SK-N-SH (cell line): ENCODE data around the gene BTG1. TPM values are rescaled to one million over a fixed set of nuclear protein-coding genes. Genes with fewer than 3 reads are reported as not detected.

Experiments
- CHD2 ChIP-seq: fragments of 150-350 bp; IDR thresholded peaks from 2 replicates; pipeline ENCODE4 v1.6.1; 2018; ENCODE audit warnings: low read length; ENCODE audit not compliant: partially characterized antibody
- EZH2phosphoT487 ChIP-seq: fragments of 200-600 bp; sonication (generic); IDR thresholded peaks from 2 replicates; pipeline ENCODE4 v1.6.1; 2017; ENCODE audit warnings: low read depth, mixed run types, mild to moderate bottlenecking, antibody characterized with exemption, moderate library complexity, borderline replicate concordance
- GABPA ChIP-seq: IDR thresholded peaks from 2 replicates; pipeline ENCODE4 v1.4.0; 2012; ENCODE audit warnings: low read depth, mild to moderate bottlenecking
- JUND ChIP-seq: IDR thresholded peaks from 2 replicates; pipeline ENCODE4 v1.4.0; 2012
- RAD21 ChIP-seq: IDR thresholded peaks from 2 replicates; pipeline ENCODE4 v1.6.1; 2012; ENCODE audit warnings: mild to moderate bottlenecking, low read length
- RFX5 ChIP-seq: IDR thresholded peaks from 2 replicates; pipeline ENCODE4 v1.6.1; 2012; ENCODE audit warnings: mild to moderate bottlenecking, improper control_type of control experiment, low read length
- TEAD4 ChIP-seq: IDR thresholded peaks from 2 replicates; pipeline ENCODE4 v1.4.0; 2012; ENCODE audit warnings: mild to moderate bottlenecking, borderline replicate concordance; ENCODE audit not compliant: insufficient read depth
- polyA plus RNA-seq, 3 experiments: library from polyadenylated mRNA; depleted of rRNA; stranded (reverse); fragments of >200 nt; gene quantifications; 2 replicates each; pipeline ENCODE4 v1.2.3, GENCODE V29; 2012
- TF ChIP-seq, protein P1 (sequence below): IDR thresholded peaks from 2 replicates; pipeline ENCODE4 v1.4.0; 2012; ENCODE audit warnings: low read depth, borderline replicate concordance
- TF ChIP-seq, protein P2 (sequence below): IDR thresholded peaks from 2 replicates; pipeline ENCODE4 v1.6.1; 2012; ENCODE audit warnings: mild to moderate bottlenecking, low read depth, low read length, moderate library complexity
- TF ChIP-seq, protein P3 (sequence below): fragments of 150-350 bp; IDR thresholded peaks from 2 replicates; pipeline ENCODE4 v1.6.1; 2017; ENCODE audit warnings: antibody characterized with exemption, low read length, low read depth, borderline replicate concordance
- TF ChIP-seq, protein P4 (sequence below): IDR thresholded peaks from 2 replicates; pipeline ENCODE4 v1.4.0; 2012; ENCODE audit warnings: low read depth, borderline replicate concordance
- TF ChIP-seq, protein P5 (sequence below): fragments of 200-600 bp; sonication (generic); IDR thresholded peaks from 2 replicates; pipeline ENCODE4 v1.6.1; 2017; ENCODE audit warnings: antibody characterized with exemption, mild to moderate bottlenecking, moderate library complexity
- TF ChIP-seq, protein P6 (sequence below): fragments of 150-350 bp; IDR thresholded peaks from 2 replicates; pipeline ENCODE4 v1.6.1; 2016; ENCODE audit warnings: mild to moderate bottlenecking, low read depth, low read length
- TF ChIP-seq, protein P7 (sequence below): IDR thresholded peaks from 2 replicates; pipeline ENCODE4 v1.4.0; 2012; ENCODE audit warnings: low read depth

BTG1 gene
- polyA plus RNA-seq, 1 of the 3 experiments (the other 2 are of a cell fraction): 28.3 TPM

DNA sequence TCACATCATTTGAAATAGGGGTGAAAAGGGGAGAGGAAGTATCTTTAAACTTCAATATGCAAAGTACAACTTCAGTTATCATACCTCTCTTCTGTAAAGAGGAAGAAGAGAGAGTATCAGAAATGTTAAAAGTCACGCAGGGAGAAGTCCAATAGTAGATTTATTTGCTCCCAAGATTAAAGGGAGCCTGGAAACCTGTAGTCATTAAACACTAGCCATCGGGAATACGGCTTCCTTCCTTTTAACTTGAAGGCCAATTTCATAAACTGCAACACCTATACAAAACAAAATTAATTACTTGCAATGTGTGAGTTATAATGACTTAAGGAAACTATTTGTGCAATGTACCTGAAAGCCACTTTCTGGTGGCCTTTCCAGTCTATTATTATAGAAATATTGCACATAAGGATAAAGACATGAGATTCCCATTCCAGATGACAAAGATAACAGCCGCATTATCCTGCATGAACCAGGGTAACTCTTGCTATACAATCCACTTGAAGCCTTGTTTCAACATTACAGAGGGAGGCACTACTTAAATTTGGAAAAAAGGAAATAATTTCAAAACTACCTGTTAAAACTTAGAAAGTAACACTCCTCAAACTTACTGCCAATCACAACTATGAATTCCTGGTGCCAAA is 4.6 kb downstream of the BTG1 start (continued):
- TF ChIP-seq, protein P1, sequence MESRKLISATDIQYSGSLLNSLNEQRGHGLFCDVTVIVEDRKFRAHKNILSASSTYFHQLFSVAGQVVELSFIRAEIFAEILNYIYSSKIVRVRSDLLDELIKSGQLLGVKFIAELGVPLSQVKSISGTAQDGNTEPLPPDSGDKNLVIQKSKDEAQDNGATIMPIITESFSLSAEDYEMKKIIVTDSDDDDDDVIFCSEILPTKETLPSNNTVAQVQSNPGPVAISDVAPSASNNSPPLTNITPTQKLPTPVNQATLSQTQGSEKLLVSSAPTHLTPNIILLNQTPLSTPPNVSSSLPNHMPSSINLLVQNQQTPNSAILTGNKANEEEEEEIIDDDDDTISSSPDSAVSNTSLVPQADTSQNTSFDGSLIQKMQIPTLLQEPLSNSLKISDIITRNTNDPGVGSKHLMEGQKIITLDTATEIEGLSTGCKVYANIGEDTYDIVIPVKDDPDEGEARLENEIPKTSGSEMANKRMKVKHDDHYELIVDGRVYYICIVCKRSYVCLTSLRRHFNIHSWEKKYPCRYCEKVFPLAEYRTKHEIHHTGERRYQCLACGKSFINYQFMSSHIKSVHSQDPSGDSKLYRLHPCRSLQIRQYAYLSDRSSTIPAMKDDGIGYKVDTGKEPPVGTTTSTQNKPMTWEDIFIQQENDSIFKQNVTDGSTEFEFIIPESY: no peak
- TF ChIP-seq RFX5: no peak
- no peak for TF ChIP-seq TEAD4
- TF ChIP-seq, protein P2, sequence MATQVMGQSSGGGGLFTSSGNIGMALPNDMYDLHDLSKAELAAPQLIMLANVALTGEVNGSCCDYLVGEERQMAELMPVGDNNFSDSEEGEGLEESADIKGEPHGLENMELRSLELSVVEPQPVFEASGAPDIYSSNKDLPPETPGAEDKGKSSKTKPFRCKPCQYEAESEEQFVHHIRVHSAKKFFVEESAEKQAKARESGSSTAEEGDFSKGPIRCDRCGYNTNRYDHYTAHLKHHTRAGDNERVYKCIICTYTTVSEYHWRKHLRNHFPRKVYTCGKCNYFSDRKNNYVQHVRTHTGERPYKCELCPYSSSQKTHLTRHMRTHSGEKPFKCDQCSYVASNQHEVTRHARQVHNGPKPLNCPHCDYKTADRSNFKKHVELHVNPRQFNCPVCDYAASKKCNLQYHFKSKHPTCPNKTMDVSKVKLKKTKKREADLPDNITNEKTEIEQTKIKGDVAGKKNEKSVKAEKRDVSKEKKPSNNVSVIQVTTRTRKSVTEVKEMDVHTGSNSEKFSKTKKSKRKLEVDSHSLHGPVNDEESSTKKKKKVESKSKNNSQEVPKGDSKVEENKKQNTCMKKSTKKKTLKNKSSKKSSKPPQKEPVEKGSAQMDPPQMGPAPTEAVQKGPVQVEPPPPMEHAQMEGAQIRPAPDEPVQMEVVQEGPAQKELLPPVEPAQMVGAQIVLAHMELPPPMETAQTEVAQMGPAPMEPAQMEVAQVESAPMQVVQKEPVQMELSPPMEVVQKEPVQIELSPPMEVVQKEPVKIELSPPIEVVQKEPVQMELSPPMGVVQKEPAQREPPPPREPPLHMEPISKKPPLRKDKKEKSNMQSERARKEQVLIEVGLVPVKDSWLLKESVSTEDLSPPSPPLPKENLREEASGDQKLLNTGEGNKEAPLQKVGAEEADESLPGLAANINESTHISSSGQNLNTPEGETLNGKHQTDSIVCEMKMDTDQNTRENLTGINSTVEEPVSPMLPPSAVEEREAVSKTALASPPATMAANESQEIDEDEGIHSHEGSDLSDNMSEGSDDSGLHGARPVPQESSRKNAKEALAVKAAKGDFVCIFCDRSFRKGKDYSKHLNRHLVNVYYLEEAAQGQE: no peak
- TF ChIP-seq, protein P3, sequence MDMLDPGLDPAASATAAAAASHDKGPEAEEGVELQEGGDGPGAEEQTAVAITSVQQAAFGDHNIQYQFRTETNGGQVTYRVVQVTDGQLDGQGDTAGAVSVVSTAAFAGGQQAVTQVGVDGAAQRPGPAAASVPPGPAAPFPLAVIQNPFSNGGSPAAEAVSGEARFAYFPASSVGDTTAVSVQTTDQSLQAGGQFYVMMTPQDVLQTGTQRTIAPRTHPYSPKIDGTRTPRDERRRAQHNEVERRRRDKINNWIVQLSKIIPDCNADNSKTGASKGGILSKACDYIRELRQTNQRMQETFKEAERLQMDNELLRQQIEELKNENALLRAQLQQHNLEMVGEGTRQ: no peak
- TF ChIP-seq CHD2: no peak
- TF ChIP-seq GABPA: no peak
- TF ChIP-seq, protein P4, sequence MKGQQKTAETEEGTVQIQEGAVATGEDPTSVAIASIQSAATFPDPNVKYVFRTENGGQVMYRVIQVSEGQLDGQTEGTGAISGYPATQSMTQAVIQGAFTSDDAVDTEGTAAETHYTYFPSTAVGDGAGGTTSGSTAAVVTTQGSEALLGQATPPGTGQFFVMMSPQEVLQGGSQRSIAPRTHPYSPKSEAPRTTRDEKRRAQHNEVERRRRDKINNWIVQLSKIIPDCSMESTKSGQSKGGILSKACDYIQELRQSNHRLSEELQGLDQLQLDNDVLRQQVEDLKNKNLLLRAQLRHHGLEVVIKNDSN: no peak
- TF ChIP-seq, protein P5, sequence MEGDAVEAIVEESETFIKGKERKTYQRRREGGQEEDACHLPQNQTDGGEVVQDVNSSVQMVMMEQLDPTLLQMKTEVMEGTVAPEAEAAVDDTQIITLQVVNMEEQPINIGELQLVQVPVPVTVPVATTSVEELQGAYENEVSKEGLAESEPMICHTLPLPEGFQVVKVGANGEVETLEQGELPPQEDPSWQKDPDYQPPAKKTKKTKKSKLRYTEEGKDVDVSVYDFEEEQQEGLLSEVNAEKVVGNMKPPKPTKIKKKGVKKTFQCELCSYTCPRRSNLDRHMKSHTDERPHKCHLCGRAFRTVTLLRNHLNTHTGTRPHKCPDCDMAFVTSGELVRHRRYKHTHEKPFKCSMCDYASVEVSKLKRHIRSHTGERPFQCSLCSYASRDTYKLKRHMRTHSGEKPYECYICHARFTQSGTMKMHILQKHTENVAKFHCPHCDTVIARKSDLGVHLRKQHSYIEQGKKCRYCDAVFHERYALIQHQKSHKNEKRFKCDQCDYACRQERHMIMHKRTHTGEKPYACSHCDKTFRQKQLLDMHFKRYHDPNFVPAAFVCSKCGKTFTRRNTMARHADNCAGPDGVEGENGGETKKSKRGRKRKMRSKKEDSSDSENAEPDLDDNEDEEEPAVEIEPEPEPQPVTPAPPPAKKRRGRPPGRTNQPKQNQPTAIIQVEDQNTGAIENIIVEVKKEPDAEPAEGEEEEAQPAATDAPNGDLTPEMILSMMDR: no peak
- no peak for TF ChIP-seq JUND
- TF ChIP-seq EZH2phosphoT487: no peak
- TF ChIP-seq, protein P6, sequence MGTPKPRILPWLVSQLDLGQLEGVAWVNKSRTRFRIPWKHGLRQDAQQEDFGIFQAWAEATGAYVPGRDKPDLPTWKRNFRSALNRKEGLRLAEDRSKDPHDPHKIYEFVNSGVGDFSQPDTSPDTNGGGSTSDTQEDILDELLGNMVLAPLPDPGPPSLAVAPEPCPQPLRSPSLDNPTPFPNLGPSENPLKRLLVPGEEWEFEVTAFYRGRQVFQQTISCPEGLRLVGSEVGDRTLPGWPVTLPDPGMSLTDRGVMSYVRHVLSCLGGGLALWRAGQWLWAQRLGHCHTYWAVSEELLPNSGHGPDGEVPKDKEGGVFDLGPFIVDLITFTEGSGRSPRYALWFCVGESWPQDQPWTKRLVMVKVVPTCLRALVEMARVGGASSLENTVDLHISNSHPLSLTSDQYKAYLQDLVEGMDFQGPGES: no peak
- TF ChIP-seq RAD21: 0 out of 2 replicates have a peak, but pooled peaks have one; percentile 8
- TF ChIP-seq, protein P7, sequence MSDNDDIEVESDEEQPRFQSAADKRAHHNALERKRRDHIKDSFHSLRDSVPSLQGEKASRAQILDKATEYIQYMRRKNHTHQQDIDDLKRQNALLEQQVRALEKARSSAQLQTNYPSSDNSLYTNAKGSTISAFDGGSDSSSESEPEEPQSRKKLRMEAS: no peak
